A549 treated with ZK216348 at 1 μM for 4 hours (cell line): Measurements from ENCODE around the gene VWA1. TPM values are rescaled to one million over a fixed set of nuclear protein-coding genes. Genes with fewer than 3 reads are reported as not detected.

Experiments used
- total RNA-seq: library from RNA; stranded (reverse); fragments of 200-300 nt; extraction: Qiagen RNA extraction; gene quantifications from 5 replicates; pipeline ENCODE4 v1.2.3, GENCODE V29; 2022; ENCODE audit warnings: low read depth

Gene VWA1, protein sequence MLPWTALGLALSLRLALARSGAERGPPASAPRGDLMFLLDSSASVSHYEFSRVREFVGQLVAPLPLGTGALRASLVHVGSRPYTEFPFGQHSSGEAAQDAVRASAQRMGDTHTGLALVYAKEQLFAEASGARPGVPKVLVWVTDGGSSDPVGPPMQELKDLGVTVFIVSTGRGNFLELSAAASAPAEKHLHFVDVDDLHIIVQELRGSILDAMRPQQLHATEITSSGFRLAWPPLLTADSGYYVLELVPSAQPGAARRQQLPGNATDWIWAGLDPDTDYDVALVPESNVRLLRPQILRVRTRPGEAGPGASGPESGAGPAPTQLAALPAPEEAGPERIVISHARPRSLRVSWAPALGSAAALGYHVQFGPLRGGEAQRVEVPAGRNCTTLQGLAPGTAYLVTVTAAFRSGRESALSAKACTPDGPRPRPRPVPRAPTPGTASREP
- total RNA-seq, result 5.3 to 18.2 TPM (median 15.0 TPM) in 5 replicates

DNA sequence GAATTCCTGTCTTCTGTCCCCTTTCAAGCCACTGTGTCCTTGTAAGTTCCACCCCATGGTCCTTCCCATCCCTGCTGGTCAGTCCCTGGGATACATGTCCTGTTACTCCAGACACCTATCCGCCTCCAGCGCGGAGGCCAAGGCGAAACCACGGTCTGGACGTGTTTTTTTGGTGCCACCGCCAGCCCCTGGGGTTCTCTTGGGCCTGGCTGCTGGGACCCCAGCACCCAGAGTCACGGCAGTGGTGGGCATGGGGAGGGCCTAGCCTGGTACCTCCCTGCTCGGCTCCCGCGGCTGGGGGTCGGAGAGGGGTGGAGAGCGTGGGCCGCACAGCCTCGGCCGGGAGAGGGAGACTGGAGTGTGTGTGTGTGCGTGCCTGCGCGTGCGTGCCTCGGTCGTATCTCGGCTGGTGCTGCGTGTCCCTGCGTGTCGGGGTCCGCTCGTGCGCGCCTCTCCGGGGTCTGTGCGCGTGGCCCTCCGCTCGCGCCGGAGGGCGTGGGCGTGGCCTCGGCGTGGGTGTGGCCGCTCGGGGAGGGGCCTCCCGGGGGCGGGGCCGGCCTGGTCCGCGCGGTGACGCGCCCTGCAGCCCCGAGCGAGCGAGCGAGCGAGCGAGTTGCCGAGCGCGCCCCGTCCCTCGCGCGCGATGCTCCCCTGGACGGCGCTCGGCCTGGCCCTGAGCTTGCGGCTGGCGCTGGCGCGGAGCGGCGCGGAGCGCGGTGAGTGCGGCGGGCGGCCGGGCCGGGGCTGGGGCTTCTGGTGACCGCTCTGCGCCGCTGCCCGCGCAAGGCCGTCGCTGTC lies at the start of gene VWA1:
Gene VWA1, plus strand, starts transcription at position 585 of the 798 bp plus-strand sequence. Its CDS starts 59 bp downstream, at position 644.

DNA sequence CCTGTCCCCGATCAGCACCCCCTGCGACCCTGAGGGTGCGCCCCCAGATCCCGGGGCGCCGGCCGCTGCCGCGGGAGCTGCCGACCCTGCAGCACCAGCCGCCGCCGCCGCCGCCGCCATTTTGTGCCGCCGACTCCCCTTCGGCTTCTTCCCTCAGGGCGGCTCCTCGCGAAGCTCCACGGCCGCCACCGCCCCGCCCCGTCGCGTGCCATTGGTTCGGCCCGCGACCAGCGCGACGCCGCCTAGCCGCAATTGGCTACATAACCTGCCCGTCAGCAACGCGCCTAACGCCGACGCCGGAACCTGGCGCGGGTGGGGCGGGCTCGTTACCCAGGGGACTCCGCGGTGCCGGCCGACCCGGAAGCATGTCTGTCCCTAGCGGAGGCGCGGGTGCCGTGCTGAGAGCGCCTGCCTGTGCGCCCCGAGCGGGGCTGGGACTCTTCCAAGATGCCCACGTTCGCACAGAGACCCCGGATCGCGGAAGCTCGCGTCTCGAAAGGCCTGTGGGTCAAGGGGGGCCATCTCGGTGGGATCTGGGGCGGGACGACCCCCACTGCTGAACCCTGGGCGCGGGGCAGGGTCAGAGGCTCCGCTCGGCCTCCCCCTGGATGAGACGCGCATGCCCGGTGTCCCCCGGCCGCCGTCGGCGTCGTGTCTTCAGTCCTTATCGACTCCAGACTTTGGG lies 36.2 kb upstream of the VWA1 start, which contains the start of gene CCNL2:
Gene CCNL2, minus strand, starts transcription at position 149 of the 685 bp plus-strand sequence. Its CDS starts 29 bp downstream, at position 120.

DNA sequence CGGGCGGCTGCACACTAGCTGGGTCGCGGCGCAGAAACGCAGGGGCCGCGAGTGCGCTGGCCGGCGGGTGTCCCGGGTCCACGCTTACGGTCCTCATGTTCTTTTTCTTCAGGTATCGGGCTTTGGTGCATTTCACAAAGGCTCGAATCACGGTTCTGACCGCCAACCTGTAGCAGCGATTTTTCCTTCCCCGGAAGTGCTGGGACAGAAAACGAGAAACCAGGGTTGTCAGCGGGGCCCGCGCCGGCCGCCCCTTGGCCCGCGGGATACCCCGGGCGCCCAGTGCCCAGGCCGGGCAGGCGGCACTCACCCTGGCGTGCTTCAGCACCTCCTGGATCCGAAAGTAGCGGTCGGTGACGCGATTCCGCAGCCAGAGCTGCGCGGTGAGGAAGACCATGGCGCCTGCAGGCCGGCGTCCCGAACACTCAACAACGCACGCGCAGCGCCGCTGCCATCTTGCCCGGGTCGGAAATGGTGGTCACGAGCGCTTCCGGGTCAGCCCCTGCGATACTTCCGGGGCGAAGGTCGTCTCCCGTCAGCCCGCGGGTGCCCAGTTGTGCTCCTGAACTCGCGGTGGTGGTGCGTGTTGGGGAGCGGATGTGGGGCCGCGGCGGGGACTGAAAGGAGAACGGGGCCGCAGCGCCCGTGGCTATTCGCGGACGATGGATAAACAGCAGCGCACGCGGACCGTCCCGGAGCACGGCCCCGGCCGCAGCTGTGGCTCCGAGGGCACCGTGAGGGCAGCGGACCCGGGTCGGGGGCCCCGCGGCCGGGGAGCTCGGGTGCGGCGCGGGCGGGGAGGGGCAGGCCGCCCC lies 28.5 kb upstream of the VWA1 start, which contains the start of gene MRPL20:
Gene MRPL20, minus strand, starts transcription at position 473 of the 815 bp plus-strand sequence. Its CDS starts 76 bp downstream, at position 397.

DNA sequence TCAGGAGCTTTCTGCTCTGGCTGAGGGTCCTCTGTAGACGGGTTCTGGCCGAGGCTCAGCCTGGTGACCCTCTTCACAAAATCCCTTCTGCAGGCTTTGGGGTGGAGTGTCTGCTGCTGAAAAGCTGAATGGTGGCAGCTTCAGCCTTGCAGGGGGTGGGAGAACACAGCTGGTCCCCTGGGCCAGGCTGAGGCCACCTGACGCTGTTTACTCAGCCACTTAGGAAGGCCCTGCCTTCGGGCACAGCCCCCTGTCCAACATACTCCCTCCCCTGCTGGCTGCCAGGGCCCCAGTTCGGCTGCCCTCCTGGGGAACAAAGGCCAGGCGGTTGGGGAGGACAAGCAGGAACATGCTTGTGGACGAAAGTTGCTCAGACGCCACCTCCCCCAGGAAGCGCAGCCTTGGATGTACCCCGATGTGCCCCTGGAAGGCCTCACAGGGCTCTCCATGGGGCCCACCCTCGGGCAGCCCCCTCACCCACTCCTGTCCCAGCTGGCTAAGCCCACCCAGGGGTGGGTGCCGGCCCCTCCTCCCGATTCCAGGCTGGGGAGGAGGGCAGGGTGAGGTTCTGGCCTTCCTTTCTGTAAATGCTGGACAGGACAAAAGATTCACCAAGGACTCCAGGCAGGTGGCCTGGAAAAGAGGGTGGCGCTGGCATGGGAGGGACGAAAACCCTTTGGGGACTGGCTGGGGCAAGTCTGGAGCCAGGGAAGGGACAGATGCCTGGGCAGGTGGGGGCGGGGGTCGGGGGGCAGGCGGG lies 14.2 kb upstream of the VWA1 start, which contains the start of gene ANKRD65:
Gene ANKRD65, minus strand, starts transcription at position 130 of the 760 bp plus-strand sequence. CDS start 271 bp downstream, outside the sequence.

DNA sequence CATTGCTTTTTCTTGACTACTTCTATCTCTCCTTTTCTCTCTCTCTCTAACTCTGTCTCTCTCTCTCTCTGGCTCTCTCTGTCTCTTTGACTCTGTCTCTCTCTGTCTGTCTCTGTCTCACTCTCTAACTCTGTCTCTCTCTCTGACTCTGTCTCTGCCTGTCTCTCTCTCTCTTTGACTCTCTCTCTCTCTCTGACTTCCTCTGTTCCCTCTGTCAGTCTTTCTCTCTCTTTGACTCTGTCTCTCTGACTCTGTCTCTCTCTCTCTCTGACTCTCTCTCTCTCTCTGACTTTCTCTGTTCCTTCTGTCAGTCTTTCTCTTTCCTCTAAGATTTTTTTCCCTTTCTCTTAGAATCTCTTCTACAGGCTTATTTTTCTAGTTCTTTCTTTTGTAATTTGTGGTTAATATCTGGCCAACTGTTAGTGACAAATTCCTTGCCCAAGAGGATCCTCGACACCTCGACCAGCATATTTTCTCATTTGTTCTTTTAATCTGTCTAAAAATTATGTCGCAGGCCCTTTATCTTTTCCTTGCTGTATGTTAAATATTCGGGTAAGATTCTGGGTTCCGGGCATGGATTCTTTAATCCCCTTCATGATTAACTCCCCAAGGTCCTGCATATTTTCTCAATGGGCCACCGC lies 13.7 kb downstream of the VWA1 start, which contains the start of gene ATAD3C:
Gene ATAD3C, plus strand, starts transcription at position 591 of the 641 bp plus-strand sequence. CDS start 995 bp downstream, outside the sequence.

DNA sequence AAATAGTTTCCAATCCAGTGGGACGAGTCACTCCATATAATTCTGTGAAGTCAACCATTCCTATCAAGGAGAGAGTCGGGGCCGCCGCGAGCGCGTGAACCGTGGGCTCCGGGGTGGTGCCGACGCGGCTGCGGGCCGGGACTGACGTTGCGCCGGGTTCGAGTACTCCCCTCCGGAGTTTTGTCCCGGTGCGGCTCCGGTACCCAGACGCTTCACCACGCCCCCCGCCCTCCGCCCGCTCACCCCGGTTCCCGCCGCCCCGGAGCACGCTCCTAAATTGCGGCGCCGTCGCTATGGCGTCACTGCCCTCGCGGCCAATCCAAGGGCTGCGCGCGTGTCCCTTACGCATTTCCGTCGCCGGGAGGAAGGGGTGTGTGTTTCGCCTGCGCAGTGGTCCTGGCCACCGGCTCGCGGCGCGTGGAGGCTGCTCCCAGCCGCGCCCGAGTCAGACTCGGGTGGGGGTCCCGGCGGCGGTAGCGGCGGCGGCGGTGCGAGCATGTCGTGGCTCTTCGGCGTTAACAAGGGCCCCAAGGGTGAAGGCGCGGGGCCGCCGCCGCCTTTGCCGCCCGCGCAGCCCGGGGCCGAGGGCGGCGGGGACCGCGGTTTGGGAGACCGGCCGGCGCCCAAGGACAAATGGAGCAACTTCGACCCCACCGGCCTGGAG lies 36.0 kb downstream of the VWA1 start, which contains the start of gene ATAD3B:
Gene ATAD3B, plus strand, starts transcription at position 377 of the 664 bp plus-strand sequence. Its CDS starts 120 bp downstream, at position 497.

Other genes with a start within 250 kb of the VWA1 start
- gene TNFRSF18, start 229.1 kb upstream of the VWA1 start, total RNA-seq, result 0.35 TPM in 1 of 5 replicates, not detected in the others
- 0.20 to 0.23 TPM in 2 of 5 replicates, not detected in the others for gene TNFRSF4, start 221.5 kb upstream of the VWA1 start, total RNA-seq
- gene SDF4, start 203.7 kb upstream of the VWA1 start, total RNA-seq, result 84.0 to 148 TPM (median 137 TPM) in 5 replicates
- gene B3GALT6, start 203.5 kb upstream of the VWA1 start, total RNA-seq, result 8.9 to 24.1 TPM (median 21.8 TPM) in 5 replicates
- gene C1QTNF12, start 189.0 kb upstream of the VWA1 start, total RNA-seq, result 1.2 to 2.6 TPM (median 2.0 TPM) in 4 of 5 replicates, not detected in the other
- 38.1 to 48.8 TPM (median 48.1 TPM) in 5 replicates for gene UBE2J2, start 161.8 kb upstream of the VWA1 start, total RNA-seq
- 0.88 to 1.5 TPM (median 1.2 TPM) in 5 replicates for gene SCNN1D, start 155.3 kb upstream of the VWA1 start, total RNA-seq
- gene ACAP3, start 127.8 kb upstream of the VWA1 start, total RNA-seq, result 5.3 to 22.8 TPM (median 18.9 TPM) in 5 replicates
- 13.1 to 28.9 TPM (median 26.2 TPM) in 5 replicates for gene PUSL1, start 127.1 kb upstream of the VWA1 start, total RNA-seq
- 45.7 to 67.6 TPM (median 59.0 TPM) in 5 replicates for gene INTS11, start 111.0 kb upstream of the VWA1 start, total RNA-seq
- 11.2 to 23.6 TPM (median 21.2 TPM) in 5 replicates for gene CPTP, start 110.9 kb upstream of the VWA1 start, total RNA-seq
- gene TAS1R3, start 104.4 kb upstream of the VWA1 start, total RNA-seq, result 0.08 to 0.20 TPM (median 0.12 TPM) in 5 replicates
- 31.3 to 89.3 TPM (median 77.1 TPM) in 5 replicates for gene DVL1, start 86.3 kb upstream of the VWA1 start, total RNA-seq
- gene MXRA8, start 77.1 kb upstream of the VWA1 start, total RNA-seq, result 0.15 to 0.29 TPM in 2 of 5 replicates, not detected in the others
- gene AURKAIP1, start 60.5 kb upstream of the VWA1 start, total RNA-seq, result 90.7 to 179 TPM (median 167 TPM) in 5 replicates
- gene CCNL2, start 36.4 kb upstream of the VWA1 start, total RNA-seq, result 38.3 to 62.7 TPM (median 53.1 TPM) in 5 replicates
- 122 to 156 TPM (median 133 TPM) in 5 replicates for gene MRPL20, start 28.4 kb upstream of the VWA1 start, total RNA-seq
- 0.07 to 0.23 TPM in 2 of 5 replicates, not detected in the others for gene ANKRD65, start 14.4 kb upstream of the VWA1 start, total RNA-seq
- not detected in 5 replicates for gene ATAD3C, start 14.0 kb downstream of the VWA1 start, total RNA-seq
- 1.6 to 3.6 TPM (median 3.0 TPM) in 5 replicates for gene ATAD3B, start 36.1 kb downstream of the VWA1 start, total RNA-seq
- gene ATAD3A, start 76.5 kb downstream of the VWA1 start, total RNA-seq, result 24.3 to 40.3 TPM (median 39.2 TPM) in 5 replicates
- gene TMEM240, start 104.9 kb downstream of the VWA1 start, total RNA-seq, result 0.37 to 0.68 TPM (median 0.48 TPM) in 4 of 5 replicates, not detected in the other
- 95.6 to 113 TPM (median 112 TPM) in 5 replicates for gene SSU72, start 139.2 kb downstream of the VWA1 start, total RNA-seq
- gene FNDC10, start 164.4 kb downstream of the VWA1 start, total RNA-seq, result 3.9 to 9.9 TPM (median 8.5 TPM) in 5 replicates
- 6.8 to 24.6 TPM (median 19.7 TPM) in 5 replicates for gene MIB2, start 179.8 kb downstream of the VWA1 start, total RNA-seq
- 0.39 to 1.5 TPM (median 0.92 TPM) in 4 of 5 replicates, not detected in the other for gene MMP23B, start 196.5 kb downstream of the VWA1 start, total RNA-seq
- gene CDK11B, start 223.3 kb downstream of the VWA1 start, total RNA-seq, result 25.1 to 27.9 TPM (median 27.5 TPM) in 5 replicates